ENCODE results near the gene SBNO2.
"Not testable (repeated sequence)": the region's sequence is repeated elsewhere in the genome, so short reads cannot be mapped to it uniquely, and the experiment has no call there.

SBNO2 gene

GRCh38 chr19:1115646-1116420 is 58.2 kb downstream of the SBNO2 start:
- DNase-seq: no peak

GRCh38 chr19:1114728-1115127 is 59.3 kb downstream of the SBNO2 start:
- DNase-seq: not testable (repeated sequence)

GRCh38 chr19:1113986-1114483 is 60.0 kb downstream of the SBNO2 start:
- no peak for DNase-seq

- peak; percentile 87 for DNase-seq
Measured at GRCh38 chr19:1113030-1113985, 60.8 kb downstream of the SBNO2 start.

- no peak for DNase-seq
Measured at GRCh38 chr19:1112268-1113029, 61.6 kb downstream of the SBNO2 start.

GRCh38 chr19:1111641-1112267 is 62.3 kb downstream of the SBNO2 start:
- DNase-seq: no peak

GRCh38 chr19:1110809-1111640 is 63.0 kb downstream of the SBNO2 start:
- no peak for DNase-seq

- no peak for DNase-seq
Measured at GRCh38 chr19:1109697-1110671, 64.1 kb downstream of the SBNO2 start.

- DNase-seq: no peak
Measured at GRCh38 chr19:1109032-1109551, 65.0 kb downstream of the SBNO2 start.

- DNase-seq: no peak
Measured at GRCh38 chr19:1108291-1109031, 65.6 kb downstream of the SBNO2 start.

GRCh38 chr19:1107661-1108261 is 66.3 kb downstream of the SBNO2 start:
- no peak for DNase-seq

GRCh38 chr19:1106841-1107660 is 67.0 kb downstream of the SBNO2 start:
- DNase-seq: no peak

- no peak for DNase-seq
Measured at GRCh38 chr19:1105873-1106840, 67.9 kb downstream of the SBNO2 start.

- DNase-seq: no peak
Measured at GRCh38 chr19:1105008-1105872, 68.8 kb downstream of the SBNO2 start.

GRCh38 chr19:1104311-1105007 is 69.6 kb downstream of the SBNO2 start:
- peak; percentile 74 for DNase-seq

Data from activated CD4-positive, alpha-beta T cell treated with anti-CD3 and anti-CD28 coated beads, Interleukin-2, Interleukin-6, amounts not matched to agents 100 ng/mL and 50 ng/mL, durations not matched to agents 16 hours and 8 hours (primary cell).